Measurements from ENCODE around the gene HIPK3.

The HIPK3 gene

DNA sequence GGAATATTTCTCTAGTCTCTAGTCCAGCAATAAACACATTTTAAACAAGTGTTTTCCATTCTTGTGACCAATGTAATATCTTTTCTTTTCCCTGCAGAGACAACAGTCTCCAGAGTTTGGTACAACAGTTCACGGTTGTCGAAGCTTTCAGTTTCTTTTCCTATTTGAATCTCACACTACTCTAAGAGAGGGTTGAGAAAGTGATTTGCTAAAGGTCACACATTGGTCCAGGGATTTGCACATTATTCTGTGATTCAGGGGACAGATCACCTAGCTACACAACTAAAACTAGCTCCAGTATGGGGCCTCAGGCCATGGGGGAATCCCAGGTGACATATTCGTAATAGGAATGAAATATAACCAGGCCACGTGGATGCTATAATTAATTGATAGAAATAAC, 132.5 kb downstream of the HIPK3 start:
- TF ChIP-seq, protein P1, sequence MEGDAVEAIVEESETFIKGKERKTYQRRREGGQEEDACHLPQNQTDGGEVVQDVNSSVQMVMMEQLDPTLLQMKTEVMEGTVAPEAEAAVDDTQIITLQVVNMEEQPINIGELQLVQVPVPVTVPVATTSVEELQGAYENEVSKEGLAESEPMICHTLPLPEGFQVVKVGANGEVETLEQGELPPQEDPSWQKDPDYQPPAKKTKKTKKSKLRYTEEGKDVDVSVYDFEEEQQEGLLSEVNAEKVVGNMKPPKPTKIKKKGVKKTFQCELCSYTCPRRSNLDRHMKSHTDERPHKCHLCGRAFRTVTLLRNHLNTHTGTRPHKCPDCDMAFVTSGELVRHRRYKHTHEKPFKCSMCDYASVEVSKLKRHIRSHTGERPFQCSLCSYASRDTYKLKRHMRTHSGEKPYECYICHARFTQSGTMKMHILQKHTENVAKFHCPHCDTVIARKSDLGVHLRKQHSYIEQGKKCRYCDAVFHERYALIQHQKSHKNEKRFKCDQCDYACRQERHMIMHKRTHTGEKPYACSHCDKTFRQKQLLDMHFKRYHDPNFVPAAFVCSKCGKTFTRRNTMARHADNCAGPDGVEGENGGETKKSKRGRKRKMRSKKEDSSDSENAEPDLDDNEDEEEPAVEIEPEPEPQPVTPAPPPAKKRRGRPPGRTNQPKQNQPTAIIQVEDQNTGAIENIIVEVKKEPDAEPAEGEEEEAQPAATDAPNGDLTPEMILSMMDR (conservative IDR thresholded peaks at IDR 0.05) = no peak
- H3K27ac ChIP-seq = no peak overlapping the region

DNA sequence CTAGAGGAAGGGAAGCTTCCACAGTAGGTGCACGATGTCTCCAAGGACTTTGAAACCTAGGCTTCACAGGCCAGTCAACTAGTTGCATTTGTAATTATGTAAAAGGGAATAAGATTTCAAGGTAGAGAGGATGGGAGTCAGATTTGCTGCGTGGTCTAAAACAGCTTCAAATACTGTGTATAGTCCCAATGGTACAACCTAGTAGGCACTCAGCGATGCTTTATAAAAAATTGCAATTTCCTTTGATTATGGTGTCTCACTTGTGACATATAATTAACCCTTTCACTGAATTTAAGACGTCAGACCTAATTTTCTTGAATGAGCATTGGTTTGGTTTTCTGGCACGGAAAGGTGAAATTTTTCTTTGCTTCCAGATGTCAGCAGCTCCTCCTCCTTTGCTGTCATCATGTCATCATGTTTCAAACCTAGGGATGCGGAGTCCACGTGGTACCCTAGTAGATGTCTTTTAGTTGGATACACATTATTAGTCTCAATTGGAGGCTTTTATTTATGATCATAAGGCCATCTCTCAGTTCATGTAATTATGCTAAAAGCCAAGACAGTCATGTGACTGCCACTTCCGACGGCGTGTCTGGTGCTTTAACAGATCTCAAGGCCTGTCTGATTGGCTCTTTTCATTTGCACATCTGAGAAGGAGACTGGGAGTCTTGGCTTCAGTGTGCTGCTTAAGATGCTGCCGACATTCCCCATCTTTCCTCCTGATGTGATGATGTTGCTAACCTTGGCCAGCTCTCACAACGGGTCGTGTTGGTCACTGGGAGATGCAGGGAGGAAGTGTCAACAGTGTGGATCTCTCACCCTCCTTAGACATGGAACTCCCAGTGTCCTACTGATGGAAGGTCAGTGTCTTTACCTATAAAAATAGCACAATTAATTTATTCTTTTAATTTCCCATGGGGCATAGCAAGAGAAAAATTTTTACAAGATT, 134.0 kb downstream of the HIPK3 start:
- TF ChIP-seq, protein P1 (conservative IDR thresholded peaks at IDR 0.05) = no peak
- H3K27ac ChIP-seq = no peak overlapping the region

DNA sequence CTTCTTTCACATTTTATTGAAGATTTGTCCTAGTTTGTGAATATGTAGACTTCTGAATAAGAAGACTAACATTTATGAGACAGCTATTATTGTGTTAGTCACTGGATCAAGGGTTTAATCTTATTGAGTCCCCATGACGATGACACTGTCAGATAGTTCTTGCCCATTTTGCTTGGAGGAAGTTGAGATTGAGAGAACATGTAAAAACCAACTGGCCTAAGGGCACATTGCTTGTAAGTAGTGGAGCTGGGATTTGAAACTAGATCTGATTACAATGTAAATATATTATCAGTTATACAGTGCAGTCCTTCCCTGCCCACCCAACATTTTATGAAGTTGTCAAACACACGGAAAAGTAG, 134.7 kb downstream of the HIPK3 start:
- TF ChIP-seq, protein P1 (conservative IDR thresholded peaks at IDR 0.05) = no peak
- H3K27ac ChIP-seq = no peak overlapping the region

DNA sequence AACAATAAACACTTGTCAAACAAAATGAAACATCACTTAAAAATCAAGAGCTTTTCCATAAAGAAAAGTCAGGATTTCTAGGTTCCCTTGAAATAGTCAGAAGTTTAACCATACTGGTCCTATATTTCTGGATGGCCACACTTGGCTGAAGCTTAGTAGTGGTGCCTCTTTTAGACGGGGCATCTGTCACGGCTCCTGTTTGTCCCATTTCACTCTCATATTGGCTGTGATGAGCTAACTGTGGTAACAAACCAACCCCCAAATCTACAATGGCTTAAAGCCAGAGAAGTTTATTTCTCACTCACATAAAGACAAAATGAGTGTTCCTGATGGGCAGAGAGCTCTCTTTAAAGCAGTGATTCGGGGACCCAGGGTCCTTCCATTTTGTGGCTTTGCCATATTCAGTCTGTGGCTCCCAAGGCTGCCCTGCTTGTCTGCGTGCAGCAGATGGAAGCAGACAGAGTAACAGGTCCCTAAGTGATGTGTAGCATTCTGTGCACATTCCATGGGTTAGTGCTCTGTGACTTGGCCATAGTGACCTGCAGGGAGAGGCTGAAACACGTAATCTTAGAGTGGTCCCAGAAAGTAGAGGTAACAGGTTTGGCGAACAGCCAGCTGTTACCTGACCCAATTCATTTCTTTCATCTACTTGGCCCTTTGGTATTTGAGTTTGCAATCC, 137.4 kb downstream of the HIPK3 start:
- no peak overlapping the region for H3K27ac ChIP-seq
- TF ChIP-seq, protein P1 (conservative IDR thresholded peaks at IDR 0.05) = no peak

DNA sequence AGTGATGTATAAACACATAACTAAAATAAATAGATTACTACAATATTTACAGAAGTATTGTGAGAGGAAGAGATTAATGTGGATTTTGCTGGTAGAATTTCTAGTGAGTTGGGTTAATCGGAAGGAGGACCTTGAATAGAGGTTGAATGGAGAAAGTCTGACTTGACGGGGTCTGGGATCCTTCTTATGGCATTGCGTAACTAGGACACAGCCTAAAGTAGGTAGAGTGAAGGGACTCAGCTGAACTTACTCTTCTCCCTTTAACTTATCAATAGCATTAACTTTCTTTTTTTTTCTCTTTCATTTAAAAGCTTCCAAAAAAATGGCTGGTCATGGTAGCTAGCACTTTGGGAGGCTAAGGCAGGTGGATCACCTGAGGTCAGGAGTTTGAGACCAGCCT, 139.2 kb downstream of the HIPK3 start:
- H3K27ac ChIP-seq = no peak overlapping the region
- TF ChIP-seq, protein P1 (conservative IDR thresholded peaks at IDR 0.05) = no peak

DNA sequence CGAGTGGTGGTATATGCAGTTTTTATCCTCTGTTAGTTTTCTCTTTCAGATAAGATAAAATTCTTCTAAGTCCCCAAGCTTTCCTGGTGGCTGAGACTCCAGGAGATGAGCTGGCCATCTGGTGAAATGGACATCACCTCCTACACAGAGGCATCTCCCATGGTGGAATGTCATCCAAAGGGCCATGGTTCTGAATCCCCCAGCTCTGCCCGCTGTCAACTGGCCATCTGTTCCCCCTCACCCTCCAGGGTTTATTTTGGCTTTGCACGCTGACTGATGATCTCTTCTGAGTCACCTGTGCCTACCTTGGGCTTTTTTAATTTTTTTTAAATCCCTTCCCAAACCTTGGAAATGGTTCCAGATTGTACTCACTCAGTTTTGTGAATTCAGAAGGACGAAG, 142.2 kb downstream of the HIPK3 start:
- no peak overlapping the region for H3K27ac ChIP-seq
- TF ChIP-seq, protein P1 (conservative IDR thresholded peaks at IDR 0.05) = no peak

DNA sequence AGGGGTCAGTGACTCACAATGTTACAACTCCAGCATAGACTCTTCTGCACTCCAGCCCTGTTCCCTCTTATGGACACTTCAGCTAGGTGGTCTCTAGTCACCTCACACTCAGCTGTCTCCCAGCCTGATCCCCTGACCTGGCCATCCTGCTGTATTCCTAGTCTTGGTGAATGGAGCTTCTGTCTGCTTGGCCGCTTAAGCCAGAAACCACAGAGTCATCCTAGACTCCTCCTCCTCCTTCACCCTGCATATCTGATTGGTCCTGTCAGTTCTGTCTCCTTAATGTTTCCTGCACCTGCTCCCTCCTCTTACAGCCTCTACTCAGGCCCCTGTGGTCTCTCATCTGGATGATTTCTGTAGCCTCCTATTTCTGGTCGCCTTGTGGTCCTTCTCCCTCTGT, 144.9 kb downstream of the HIPK3 start:
- no peak overlapping the region for H3K27ac ChIP-seq
- TF ChIP-seq, protein P1 (conservative IDR thresholded peaks at IDR 0.05) = no peak
